NB4 (cell line): ENCODE data around the gene CADPS.

ENCODE experiments used
- DNase-seq: peaks from one replicate; pipeline ENCODE4 v3.0.0; 2010; ENCODE audit warnings: low read depth
- H3K4me3 ChIP-seq: one replicate; pipeline ENCODE4 v1.5.1; 2011; ENCODE audit warnings: mild to moderate bottlenecking, low read depth, low read length, moderate library complexity
- CTCF ChIP-seq: IDR thresholded peaks from one replicate; pipeline ENCODE4 v1.5.1; 2012; ENCODE audit warnings: low read depth, low read length
- MAX ChIP-seq: IDR thresholded peaks from 2 replicates; pipeline ENCODE4 v1.6.1; 2011; ENCODE audit warnings: low read depth, low read length
- MYC ChIP-seq: IDR thresholded peaks from 2 replicates; pipeline ENCODE4 v1.6.1; 2011; ENCODE audit warnings: low read depth, low read length
- POLR2A ChIP-seq: IDR thresholded peaks from 2 replicates; pipeline ENCODE4 v1.6.1; 2011; ENCODE audit warnings: mild to moderate bottlenecking; ENCODE audit not compliant: insufficient read length; ENCODE audit errors: extremely low read depth

CADPS gene

GRCh38 chr3:62805580-62806277 lies 69.5 kb downstream of the CADPS start:
- TF ChIP-seq POLR2A (no peak), MAX (no peak), CTCF (no peak), MYC (no peak)
- no peak for DNase-seq
- H3K4me3 ChIP-seq = no peak overlapping the region

- TF ChIP-seq MYC = no peak
- TF ChIP-seq MAX = no peak
- no peak for TF ChIP-seq POLR2A
- no peak for TF ChIP-seq CTCF
- no peak for DNase-seq
Measured at GRCh38 chr3:62805106-62805505, 70.1 kb downstream of the CADPS start.

GRCh38 chr3:62803276-62803675 lies 71.9 kb downstream of the CADPS start:
- TF ChIP-seq CTCF (no peak), POLR2A (no peak), MYC (no peak), MAX (no peak)
- no peak for DNase-seq

More at GRCh38 chr3:62805106-62805505, 70.1 kb downstream of the CADPS start:
- no peak overlapping the region for H3K4me3 ChIP-seq

GRCh38 chr3:62798000-62798399 lies 77.2 kb downstream of the CADPS start:
- no peak for DNase-seq
- TF ChIP-seq POLR2A = no peak
- TF ChIP-seq MYC = no peak
- no peak for TF ChIP-seq CTCF
- no peak for TF ChIP-seq MAX
- H3K4me3 ChIP-seq = no peak overlapping the region

More at GRCh38 chr3:62803276-62803675, 71.9 kb downstream of the CADPS start:
- no peak overlapping the region for H3K4me3 ChIP-seq

- no peak for DNase-seq
- H3K4me3 ChIP-seq = no peak overlapping the region
- TF ChIP-seq MAX (no peak), POLR2A (no peak), MYC (no peak), CTCF (no peak)
Measured at GRCh38 chr3:62797132-62797531, 78.1 kb downstream of the CADPS start.
